Mammary epithelial cell (primary cell): ENCODE results near the gene MIER3.

Source experiments
- EZH2 ChIP-seq: IDR thresholded peaks from 2 replicates; pipeline ENCODE4 v1.6.1; 2012; ENCODE audit warnings: low read length, inconsistent platforms, borderline replicate concordance
- TF ChIP-seq, protein P1 (sequence below), 2 donors: IDR thresholded peaks in 1 of 2; conservative IDR thresholded peaks in 1 of 2; 2 replicates each; pipeline ENCODE4 v1.5.1; 2011 to 2012; ENCODE audit warnings: inconsistent platforms in 2 of 2, low read length in 2 of 2, mild to moderate bottlenecking in 2 of 2, control low read depth in 1 of 2, low read depth in 1 of 2; ENCODE audit not compliant: insufficient read depth in 1 of 2; ENCODE audit errors: extremely low read depth in 1 of 2

DNA sequence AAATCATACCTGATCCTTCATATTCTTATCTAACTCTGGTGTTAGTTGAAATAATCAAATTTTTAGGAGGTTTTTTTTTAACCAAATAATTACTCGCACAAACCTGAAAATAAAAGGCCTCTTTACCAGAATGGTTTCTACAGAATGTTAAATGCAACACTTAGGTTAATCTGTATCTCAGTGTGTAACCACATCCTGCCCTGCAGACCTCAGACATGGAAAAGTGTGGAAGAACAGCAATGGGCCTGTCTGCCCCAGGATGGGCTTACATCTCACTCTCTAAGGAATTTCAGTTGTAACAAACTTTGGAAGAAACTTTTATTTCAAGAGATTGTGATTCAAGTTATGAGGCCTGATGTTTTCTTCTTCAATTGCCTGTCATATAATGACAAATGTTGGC, 32.5 kb upstream of the MIER3 start:
- TF ChIP-seq, protein P1, sequence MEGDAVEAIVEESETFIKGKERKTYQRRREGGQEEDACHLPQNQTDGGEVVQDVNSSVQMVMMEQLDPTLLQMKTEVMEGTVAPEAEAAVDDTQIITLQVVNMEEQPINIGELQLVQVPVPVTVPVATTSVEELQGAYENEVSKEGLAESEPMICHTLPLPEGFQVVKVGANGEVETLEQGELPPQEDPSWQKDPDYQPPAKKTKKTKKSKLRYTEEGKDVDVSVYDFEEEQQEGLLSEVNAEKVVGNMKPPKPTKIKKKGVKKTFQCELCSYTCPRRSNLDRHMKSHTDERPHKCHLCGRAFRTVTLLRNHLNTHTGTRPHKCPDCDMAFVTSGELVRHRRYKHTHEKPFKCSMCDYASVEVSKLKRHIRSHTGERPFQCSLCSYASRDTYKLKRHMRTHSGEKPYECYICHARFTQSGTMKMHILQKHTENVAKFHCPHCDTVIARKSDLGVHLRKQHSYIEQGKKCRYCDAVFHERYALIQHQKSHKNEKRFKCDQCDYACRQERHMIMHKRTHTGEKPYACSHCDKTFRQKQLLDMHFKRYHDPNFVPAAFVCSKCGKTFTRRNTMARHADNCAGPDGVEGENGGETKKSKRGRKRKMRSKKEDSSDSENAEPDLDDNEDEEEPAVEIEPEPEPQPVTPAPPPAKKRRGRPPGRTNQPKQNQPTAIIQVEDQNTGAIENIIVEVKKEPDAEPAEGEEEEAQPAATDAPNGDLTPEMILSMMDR (conservative IDR thresholded peaks at IDR 0.05 in 1 of 2, IDR thresholded peaks at IDR 0.05 in 1 of 2; ENCODE audit: extremely low read depth in 1 of 2, insufficient read depth in 1 of 2, low read depth in 1 of 2, low read length in 2 of 2) = no peak
- no peak for TF ChIP-seq EZH2
